Measurements from ENCODE around the gene ZC3H4. TPM values are rescaled to one million over a fixed set of nuclear protein-coding genes. Genes with fewer than 3 reads are reported as not detected.

The ZC3H4 gene
- total RNA-seq, 1 experiment from 2014 or later = 42.7 TPM

DNA sequence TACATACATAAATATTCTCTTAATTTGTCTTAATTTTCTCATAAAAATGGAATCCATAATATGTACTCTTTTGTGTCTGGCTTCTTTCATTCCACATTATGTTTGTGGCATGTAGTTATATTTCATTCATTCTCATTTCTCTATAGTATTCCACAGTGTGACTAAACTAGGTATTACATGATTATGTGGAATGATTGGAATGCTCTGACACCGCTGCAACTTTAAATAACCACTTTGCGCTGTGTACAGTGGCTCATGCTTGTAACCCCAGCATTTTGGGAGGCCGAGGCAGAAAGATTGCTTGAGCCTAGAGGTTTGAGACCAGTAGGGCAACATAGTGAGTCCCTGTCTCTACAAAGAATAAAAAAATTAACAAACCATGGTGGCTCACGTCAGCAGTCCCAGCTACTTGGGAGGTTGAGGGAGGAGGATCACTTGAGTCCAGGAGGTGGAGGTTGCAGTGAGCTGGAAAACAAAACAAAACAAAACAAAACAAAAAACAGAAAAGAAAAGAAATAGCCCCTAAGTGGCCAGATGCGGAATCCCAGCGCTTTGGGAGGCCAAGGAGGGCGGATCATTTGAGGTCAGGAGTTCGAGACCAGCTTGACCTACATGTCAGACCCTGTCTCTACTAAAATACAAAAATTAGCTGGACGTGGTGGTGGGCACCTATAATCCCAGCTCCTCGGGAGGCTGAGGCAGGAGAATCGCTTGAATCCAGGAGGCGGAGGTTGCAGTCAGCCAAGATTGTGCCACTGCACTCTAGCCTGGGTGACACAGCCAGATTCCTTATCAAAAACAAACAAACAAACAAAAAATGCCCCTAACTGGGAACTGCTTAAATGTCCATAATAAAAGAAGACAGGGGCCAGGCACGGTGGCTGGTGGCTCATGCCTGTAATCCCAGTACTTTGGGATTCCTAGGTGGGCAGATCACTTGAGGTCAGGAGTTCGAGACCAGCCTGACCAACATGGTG, 9.1 kb upstream of the ZC3H4 start:
- in situ Hi-C loops (cut with HindIII; ENCODE audit: low pct_unique_long_range_greater_than_20kb, low sequenced_read_pairs) (no loop called here), intact Hi-C loops (cut with micrococcal nuclease; ENCODE audit: unreplicated experiment) (loop anchor here (5.0 kb wide), 1 partner anchor 45 kb away; no protein-coding TSS in a partner anchor)
- Histone ChIP-seq H3K27me3 (ENCODE audit: control insufficient read depth, insufficient read depth, low read length) (no peaks in the 10 kb centered on the region), H3K9me3 (ENCODE audit: control insufficient read depth, insufficient read depth, low read depth, low read length) (no peaks in the 10 kb centered on the region), H3K36me3 (ENCODE audit: control insufficient read depth, insufficient read depth, low read length) (no peaks in the 10 kb centered on the region), H3K27ac (ENCODE audit: low read length) (peak overlapping the region; percentile 66), H3K4me3 (ENCODE audit: low read depth in 2 of 2, low read length in 2 of 2) (no peak overlapping the region), H3K4me1 (ENCODE audit: control insufficient read depth, insufficient read depth, low read length) (peaks cover 19% of the 10 kb centered on the region)
- ATAC-seq = peak; percentile 91
- DNase-seq (ENCODE audit: low read depth, low spot score) = peak; percentile 72
- no TSS peak for BruUV-seq (replicated peaks)
- TF ChIP-seq TCF7L2 (IDR thresholded peaks at IDR 0.05; ENCODE audit: low read depth, low read length) = no peak
- ChIA-PET POLR2A (interaction anchor here (0.7 to 0.8 kb wide), 2 partner anchors 9 to 50 kb away, joined by 3 to 7 read pairs; partner anchors contain the start of gene ZC3H4), CTCF (no interaction called here)

DNA sequence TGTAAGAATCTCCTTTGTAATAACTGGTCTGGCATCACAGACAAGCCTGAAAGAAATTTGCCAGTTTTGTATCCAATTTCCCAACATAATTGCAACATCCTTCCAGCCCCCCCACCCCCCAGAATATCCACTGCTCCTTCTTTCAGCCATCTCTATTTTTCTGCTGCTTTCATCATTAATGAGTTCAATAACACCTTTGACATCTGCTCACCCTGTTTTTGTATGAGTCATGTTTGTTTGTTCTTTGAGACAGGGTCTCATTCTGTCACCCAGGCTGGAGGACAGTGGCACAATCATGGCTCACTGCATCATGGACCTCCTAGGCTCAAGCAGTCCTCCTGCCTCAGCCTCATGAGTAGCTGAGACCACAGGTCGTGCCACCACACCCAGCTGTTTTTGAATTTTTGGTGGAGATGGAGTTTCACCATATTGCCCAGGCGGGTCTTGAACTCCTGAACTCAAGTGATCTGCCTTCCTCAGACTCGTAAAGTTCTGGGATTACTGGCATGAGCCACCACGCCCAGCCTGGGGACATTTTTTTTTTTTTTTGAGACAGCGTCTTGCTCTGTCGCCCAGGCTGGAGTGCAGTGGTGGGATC, 7.0 kb upstream of the ZC3H4 start:
- ChIA-PET POLR2A (interaction anchor here (0.5 to 0.6 kb wide), 2 partner anchors 10 to 406 kb away, joined by 8 to 9 read pairs; no protein-coding TSS in a partner anchor), CTCF (no interaction called here)
- Histone ChIP-seq H3K4me1 (ENCODE audit: control insufficient read depth, insufficient read depth, low read length) (peaks cover 19% of the 10 kb centered on the region), H3K4me3 (ENCODE audit: low read depth in 2 of 2, low read length in 2 of 2) (no peak overlapping the region), H3K9me3 (ENCODE audit: control insufficient read depth, insufficient read depth, low read depth, low read length) (no peaks in the 10 kb centered on the region), H3K36me3 (ENCODE audit: control insufficient read depth, insufficient read depth, low read length) (no peaks in the 10 kb centered on the region), H3K27ac (ENCODE audit: low read length) (no peak overlapping the region), H3K27me3 (ENCODE audit: control insufficient read depth, insufficient read depth, low read length) (no peaks in the 10 kb centered on the region)
- ATAC-seq (no peak), DNase-seq (ENCODE audit: low read depth, low spot score) (no peak)
- in situ Hi-C loops (cut with HindIII; ENCODE audit: low pct_unique_long_range_greater_than_20kb, low sequenced_read_pairs) (no loop called here), intact Hi-C loops (cut with micrococcal nuclease; ENCODE audit: unreplicated experiment) (loop anchor here (5.0 kb wide), 1 partner anchor 43 kb away; no protein-coding TSS in a partner anchor)
- no TSS peak for BruUV-seq (replicated peaks)
- TF ChIP-seq, protein P1, sequence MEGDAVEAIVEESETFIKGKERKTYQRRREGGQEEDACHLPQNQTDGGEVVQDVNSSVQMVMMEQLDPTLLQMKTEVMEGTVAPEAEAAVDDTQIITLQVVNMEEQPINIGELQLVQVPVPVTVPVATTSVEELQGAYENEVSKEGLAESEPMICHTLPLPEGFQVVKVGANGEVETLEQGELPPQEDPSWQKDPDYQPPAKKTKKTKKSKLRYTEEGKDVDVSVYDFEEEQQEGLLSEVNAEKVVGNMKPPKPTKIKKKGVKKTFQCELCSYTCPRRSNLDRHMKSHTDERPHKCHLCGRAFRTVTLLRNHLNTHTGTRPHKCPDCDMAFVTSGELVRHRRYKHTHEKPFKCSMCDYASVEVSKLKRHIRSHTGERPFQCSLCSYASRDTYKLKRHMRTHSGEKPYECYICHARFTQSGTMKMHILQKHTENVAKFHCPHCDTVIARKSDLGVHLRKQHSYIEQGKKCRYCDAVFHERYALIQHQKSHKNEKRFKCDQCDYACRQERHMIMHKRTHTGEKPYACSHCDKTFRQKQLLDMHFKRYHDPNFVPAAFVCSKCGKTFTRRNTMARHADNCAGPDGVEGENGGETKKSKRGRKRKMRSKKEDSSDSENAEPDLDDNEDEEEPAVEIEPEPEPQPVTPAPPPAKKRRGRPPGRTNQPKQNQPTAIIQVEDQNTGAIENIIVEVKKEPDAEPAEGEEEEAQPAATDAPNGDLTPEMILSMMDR (IDR thresholded peaks at IDR 0.05) = no peak
- TF ChIP-seq, protein P2, sequence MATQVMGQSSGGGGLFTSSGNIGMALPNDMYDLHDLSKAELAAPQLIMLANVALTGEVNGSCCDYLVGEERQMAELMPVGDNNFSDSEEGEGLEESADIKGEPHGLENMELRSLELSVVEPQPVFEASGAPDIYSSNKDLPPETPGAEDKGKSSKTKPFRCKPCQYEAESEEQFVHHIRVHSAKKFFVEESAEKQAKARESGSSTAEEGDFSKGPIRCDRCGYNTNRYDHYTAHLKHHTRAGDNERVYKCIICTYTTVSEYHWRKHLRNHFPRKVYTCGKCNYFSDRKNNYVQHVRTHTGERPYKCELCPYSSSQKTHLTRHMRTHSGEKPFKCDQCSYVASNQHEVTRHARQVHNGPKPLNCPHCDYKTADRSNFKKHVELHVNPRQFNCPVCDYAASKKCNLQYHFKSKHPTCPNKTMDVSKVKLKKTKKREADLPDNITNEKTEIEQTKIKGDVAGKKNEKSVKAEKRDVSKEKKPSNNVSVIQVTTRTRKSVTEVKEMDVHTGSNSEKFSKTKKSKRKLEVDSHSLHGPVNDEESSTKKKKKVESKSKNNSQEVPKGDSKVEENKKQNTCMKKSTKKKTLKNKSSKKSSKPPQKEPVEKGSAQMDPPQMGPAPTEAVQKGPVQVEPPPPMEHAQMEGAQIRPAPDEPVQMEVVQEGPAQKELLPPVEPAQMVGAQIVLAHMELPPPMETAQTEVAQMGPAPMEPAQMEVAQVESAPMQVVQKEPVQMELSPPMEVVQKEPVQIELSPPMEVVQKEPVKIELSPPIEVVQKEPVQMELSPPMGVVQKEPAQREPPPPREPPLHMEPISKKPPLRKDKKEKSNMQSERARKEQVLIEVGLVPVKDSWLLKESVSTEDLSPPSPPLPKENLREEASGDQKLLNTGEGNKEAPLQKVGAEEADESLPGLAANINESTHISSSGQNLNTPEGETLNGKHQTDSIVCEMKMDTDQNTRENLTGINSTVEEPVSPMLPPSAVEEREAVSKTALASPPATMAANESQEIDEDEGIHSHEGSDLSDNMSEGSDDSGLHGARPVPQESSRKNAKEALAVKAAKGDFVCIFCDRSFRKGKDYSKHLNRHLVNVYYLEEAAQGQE (IDR thresholded peaks at IDR 0.05; ENCODE audit: insufficient read depth in 1 of 2, low read depth in 2 of 2, low read length in 1 of 2) = no peak
- TF ChIP-seq TCF7L2 (IDR thresholded peaks at IDR 0.05; ENCODE audit: low read depth, low read length) (no peak), POLR2AphosphoS5 (IDR thresholded peaks at IDR 0.05; ENCODE audit: low read depth, low read length) (no peak), SIN3A (IDR thresholded peaks at IDR 0.05; ENCODE audit: borderline replicate concordance, insufficient read depth, low read depth, low read length) (no peak)
